EH (cell line): ENCODE measurements around the gene ERMP1.
A peak's percentile ranks its signal among the peaks of the same experiment; 100 is the strongest.

Source experiments
- DNase-seq: peaks from one replicate; pipeline ENCODE4 v3.0.0-alpha.2; 2015; ENCODE audit warnings: low read depth

ERMP1 gene

GRCh38 chr9:5852987-5853386 is 20.1 kb upstream of the ERMP1 start:
- no peak for DNase-seq

DNA sequence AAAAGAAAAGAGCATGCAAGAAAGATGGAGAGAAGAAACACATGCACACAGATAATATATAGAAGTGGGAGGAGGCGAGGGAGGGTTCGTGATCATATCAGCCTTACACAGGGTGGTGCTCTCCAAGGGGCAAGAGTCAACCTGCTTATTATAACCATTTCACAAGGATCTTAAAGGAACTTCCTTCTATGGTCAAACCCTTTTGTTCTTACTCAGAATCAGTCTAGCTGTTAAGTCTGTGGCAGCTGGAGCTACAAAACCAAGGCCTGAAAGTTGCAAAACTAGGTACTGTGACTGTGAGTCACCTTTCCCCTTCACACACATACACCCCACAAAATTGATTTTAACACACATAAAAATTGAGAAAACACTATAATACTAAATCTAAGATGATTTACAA is 18.5 kb upstream of the ERMP1 start:
- peak; percentile 16 for DNase-seq

GRCh38 chr9:5850724-5851122 is 17.8 kb upstream of the ERMP1 start:
- no peak for DNase-seq

DNA sequence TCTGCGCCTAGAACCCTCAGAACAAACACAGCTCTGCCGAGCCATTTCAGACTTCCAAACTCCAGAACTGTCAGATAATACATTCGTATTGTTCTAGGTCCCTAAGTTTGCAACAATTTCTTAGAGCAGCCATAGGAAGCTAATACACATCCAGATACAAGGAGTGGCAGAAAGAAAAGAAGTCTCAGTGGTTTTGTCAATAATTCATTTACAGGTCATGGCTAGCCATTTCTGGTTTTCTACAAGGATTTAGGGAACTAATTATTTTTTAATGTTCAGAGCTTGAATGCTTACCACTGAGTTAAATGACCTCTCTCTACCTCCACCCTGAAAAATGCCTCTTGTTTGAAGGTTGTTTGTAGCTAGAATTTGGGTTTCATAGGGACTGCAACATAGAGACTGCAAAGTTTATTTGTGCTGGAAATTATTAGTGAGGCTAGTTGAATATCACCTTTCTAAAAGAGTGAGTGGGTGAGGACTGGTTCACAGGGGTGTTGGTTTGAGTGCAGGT is 15.5 kb upstream of the ERMP1 start:
- DNase-seq = no peak

GRCh38 chr9:5846501-5846921 is 13.6 kb upstream of the ERMP1 start:
- DNase-seq = no peak

DNA sequence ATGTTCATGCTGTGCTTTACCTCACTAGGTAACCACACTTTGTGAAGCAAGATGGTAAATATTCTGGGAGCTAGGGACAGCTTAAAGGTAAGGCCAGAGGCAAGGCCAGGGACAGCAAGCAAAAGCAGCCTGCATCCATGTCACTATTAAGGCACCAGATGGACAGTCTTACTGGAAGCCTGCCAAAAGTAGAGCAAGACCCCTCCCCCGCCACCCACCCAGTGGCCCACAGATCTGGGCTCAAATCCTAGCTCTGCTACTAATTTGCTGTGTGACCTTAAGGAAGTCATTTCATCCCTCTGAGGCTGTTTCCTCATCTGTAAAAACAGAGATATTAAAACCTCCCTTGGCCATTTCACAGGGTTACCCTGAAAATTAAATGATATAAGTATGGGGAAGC is 13.2 kb upstream of the ERMP1 start:
- no peak for DNase-seq

DNA sequence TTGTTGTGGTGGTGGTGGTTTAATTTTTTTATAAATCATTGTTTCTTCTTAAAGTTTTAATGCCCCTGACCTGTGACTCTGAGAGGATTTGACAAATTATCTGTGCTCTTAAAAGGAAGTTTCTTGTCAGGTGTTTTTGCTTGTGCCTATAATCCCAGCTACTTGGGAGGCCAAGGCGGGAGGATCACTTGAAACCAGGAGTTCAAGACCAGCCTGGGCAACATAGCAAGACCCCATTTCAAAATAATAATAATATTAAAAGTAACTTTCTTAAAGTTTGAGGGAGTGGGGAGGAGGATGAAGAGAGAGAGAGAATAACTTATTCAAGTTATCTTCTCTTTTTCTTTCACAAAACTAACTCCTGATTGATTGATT is 12.2 kb upstream of the ERMP1 start:
- no peak for DNase-seq

- DNase-seq = peak; percentile 65
Observed at GRCh38 chr9:5843794-5844471, 11.0 kb upstream of the ERMP1 start.

DNA sequence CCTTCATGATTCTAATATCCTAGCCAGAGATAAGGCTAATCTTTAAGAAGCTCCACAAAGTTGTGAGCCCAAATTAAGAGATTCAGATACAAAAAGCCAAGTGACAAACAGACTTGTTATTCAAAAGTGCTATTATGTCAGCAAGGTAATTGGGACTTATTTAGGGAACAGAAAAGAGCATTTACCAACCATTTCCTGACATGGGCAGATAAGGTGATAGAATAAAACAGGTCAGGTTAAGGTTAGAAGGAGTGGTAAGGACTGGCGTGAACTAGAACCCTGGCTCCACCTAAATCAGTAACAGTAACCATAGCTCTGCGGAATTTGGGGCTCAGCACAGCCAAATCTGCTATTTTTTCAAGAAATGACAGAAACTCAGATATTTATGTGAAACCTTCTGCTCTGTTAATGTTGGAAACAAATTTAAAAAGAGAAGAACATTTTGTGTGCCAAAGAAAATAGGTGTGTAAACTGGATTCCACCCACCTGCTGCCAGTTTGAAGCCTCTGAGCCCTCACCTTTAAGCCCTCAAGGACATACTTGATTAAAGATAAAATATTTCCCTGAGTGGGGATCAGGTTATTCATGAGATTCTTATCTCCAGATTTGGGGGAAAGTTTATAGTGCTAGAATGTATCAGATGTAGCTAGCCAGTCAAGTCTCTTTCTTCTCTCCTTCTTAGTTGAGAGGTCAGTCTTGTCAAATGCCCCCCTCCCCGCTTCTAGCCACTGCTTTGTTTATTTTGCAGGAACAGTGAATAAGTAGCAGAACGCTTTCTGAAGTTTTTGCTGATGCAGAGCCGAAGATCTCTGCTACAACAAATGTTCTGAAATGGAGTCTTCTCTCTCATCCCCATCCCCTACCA is 10.2 kb upstream of the ERMP1 start:
- no peak for DNase-seq

DNA sequence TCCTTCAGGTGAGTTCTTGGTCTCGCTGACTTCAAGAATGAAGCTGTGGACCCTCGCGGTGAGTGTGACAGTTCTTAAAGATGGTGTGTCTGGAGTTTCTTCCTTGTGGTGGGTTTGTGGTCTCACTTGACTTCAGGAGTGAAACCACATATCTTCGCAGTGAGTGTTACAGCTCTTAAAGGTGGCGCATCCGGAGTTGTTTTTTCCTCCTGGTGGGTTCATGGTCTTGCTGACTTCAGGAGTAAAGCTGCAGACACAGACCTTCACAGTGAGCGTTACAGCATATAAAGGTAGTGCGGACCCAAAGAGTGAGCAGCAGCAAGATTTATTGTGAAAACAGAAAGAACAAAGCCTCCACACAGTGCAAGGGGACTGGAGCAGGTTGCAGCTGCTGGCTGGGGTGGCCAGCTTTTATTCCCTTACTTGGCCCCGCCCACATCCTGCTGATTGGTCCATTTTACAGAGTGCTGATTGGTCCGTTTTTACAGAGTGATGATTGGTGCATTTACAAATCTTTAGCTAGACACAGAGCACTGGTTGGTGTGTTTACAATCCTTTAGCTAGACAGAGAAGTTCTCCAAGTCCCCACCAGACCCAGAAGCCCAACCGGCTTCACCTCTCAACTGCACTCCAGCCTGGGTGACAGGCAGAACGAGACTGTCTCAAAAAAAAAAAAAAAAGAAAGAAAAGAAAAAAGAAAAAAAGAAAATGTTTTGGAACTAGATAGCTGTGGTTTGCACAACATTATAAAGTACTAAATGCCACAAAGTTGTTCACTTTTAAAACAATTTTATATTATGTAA is 9.1 kb upstream of the ERMP1 start:
- DNase-seq = no peak

DNA sequence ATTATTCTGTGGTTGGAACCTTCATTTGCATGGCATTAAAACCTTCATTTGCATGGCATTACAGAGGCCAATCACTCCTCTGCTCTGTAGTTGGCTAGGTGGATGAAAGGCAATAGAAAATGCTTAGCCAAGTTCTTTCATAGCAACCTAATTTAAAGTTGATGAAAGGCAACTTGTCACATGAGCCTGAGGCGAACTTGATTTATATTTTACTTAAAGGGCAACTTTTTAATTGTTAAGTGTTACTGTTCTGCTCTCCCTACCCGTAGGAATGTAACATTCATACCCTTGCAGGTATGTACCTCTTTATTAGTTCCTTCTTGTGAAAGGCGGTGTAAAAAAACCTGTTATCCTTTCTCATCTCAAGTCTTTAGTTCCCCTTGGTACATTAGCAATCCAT is 7.9 kb upstream of the ERMP1 start:
- no peak for DNase-seq

GRCh38 chr9:5839572-5839902 is 6.6 kb upstream of the ERMP1 start:
- no peak for DNase-seq

- DNase-seq = peak; percentile 47
Observed at GRCh38 chr9:5838884-5839571, 6.1 kb upstream of the ERMP1 start.

GRCh38 chr9:5835808-5836207 is 2.9 kb upstream of the ERMP1 start:
- no peak for DNase-seq

DNA sequence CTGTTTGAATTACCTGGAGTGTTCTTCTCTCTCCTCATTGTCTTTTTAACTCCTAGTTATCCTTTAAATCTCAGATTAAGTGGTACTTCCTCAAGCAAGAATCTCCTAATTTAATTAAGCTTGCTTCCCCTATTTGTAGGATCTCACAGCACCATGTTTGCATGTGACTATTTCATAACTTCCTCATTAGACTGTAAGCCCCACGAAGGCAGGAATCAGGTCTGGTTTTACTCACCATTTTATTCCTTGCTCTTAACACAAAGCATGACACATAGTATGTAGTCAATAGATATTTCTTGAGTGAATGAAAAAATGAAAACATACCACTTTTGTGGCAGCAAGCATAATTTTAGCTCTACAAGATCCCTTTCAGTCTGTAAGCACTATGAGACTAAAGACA is 1.3 kb upstream of the ERMP1 start:
- DNase-seq = no peak

- DNase-seq = no peak
Observed at GRCh38 chr9:5832071-5832537, 813 bp downstream of the ERMP1 start.

- DNase-seq = no peak
Observed at GRCh38 chr9:5825895-5826622, 6.9 kb downstream of the ERMP1 start.

GRCh38 chr9:5825223-5825622 is 7.7 kb downstream of the ERMP1 start:
- DNase-seq = no peak

DNA sequence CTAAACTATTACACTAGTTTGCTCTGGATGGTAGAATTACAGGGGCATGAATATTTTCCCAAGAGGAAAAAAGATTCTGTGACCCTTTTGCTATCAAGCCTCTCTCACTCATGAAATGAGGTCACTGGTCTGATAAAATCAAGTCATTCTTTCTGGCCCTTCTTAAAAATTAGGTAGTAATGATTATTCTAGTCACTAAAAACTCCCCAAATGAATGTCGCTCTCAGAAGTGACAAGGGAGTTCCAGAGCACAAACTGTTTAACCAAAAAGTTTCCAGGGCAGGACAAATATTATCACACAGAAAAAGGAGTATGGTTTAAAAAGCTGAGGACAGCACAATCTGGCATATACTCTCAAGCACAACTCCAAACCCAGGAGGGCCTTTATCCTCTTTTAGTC is 12.5 kb downstream of the ERMP1 start:
- no peak for DNase-seq

GRCh38 chr9:5819174-5819573 is 13.7 kb downstream of the ERMP1 start:
- no peak for DNase-seq

DNA sequence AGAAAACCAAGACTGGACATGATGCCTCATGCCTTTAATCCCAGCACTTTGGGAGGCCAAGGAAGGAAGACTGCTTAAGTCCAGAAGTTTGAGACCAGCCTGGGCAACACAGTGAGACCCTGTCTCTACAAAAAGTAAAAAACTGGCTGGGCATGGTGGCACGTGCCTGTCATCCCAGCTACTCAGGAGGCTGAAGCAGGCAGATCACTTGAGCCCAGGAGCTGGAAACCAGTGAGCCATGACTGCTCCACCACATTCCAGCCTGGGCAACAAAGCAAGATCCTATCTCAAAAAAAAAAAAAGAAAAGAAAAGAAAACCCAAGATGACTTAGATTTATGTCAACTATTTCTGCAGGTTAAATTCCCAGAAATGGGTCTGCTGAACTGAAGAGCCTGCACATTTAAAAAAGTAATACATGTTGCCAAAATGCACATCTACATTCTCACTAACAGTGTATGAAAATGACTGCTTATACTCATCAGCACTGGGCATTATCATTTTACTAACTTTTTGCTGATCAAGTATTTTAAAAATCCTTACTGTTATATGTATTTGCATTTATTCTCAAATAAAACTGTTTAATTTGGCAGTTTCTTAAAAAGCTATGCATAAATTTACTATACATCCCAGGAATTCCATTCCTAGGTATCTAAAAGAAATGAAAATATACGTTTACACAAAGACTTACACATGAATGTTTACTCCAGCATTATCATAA is 14.3 kb downstream of the ERMP1 start:
- DNase-seq = no peak
